Adrenal gland (tissue), 12 donors: ENCODE data around the gene TMEM204. TPM values are rescaled to one million over a fixed set of nuclear protein-coding genes. Genes with fewer than 3 reads are reported as not detected.

Experiments used
- DNase-seq, 7 donors: peaks; one replicate each; pipeline ENCODE4 v3.0.0-alpha.2; 2019 to 2020
- H3K27ac ChIP-seq, 5 donors: fragments of 200-600 bp; sonication (generic) in 4 of 5; 1 replicate in 3 of 5; 2 replicates in 2 of 5; pipeline versions ENCODE4 v1.5.1 to v1.8.0; 2016 to 2020; ENCODE audit warnings: mild to moderate bottlenecking in 1 of 5
- H3K27me3 ChIP-seq: fragments of 200-600 bp; 2 replicates; pipeline ENCODE4 v1.8.0; 2021
- H3K36me3 ChIP-seq, 2 donors: fragments of 200-600 bp; replicated peaks in 1 of 2; 1 replicate in 1 of 2; 2 replicates in 1 of 2; pipeline versions ENCODE4 v1.5.1 to v1.8.0; 2018 to 2022
- H3K4me1 ChIP-seq, 2 donors: fragments of 200-600 bp; replicated peaks in 1 of 2; 1 replicate in 1 of 2; 2 replicates in 1 of 2; pipeline versions ENCODE4 v1.5.1 to v1.8.0; 2018 to 2021
- H3K4me3 ChIP-seq, 4 donors: fragments of 200-600 bp; sonication (generic) in 3 of 4; one replicate each; pipeline ENCODE4 v1.5.1; 2016 to 2018
- H3K9me3 ChIP-seq, 3 donors: fragments of 200-600 bp; sonication (generic) in 1 of 3; replicated peaks in 1 of 3; 1 replicate in 2 of 3; 2 replicates in 1 of 3; pipeline versions ENCODE4 v1.5.1 to v1.8.0; 2016 to 2021
- CTCF ChIP-seq, 6 experiments: fragments of 450-650 bp in 4 of 6; fragments of 200-600 bp in 2 of 6; sonication (generic) in 1 of 6; IDR thresholded peaks; 1 replicate in 5 of 6; 2 replicates in 1 of 6; pipeline versions ENCODE4 v1.5.1 to v1.8.0; 2016 to 2021; ENCODE audit warnings: antibody characterized with exemption in 6 of 6, mild to moderate bottlenecking in 2 of 6, moderate library complexity in 1 of 6
- POLR2A ChIP-seq, 2 donors: fragments of 450-650 bp; IDR thresholded peaks; one replicate each; pipeline ENCODE4 v1.6.1; 2017; ENCODE audit warnings: antibody characterized with exemption in 2 of 2, mild to moderate bottlenecking in 2 of 2, moderate library complexity in 1 of 2
- WGBS, 4 donors: extraction: QIAGEN DNeasy Blood & Tissue Kit in 2 of 4; methylation state at CpG; one replicate each; pipeline versions ENCODE4 v1.1.5 to v1.1.7; 2013 to 2017; 5-methylcytosine and 5-hydroxymethylcytosine counted together
- intact Hi-C, 2 donors: fragments of 100-400 bp; cut with DNase I; formaldehyde crosslinking; loops; one replicate each; pipeline versions ENCODE4 v1.14.1 to v1.15.0; 2022 to 2023
- polyA plus RNA-seq, 3 donors: library from polyadenylated mRNA; stranded (reverse); fragments of 200-250 nt in 2 of 3; fragments of 350-450 nt in 1 of 3; fragmentation: Illumina TruSeq in 1 of 3; extraction: RNeasy Lipid Tissue Mini Kit (QIAGEN cat#74804) in 1 of 3; gene quantifications; one replicate each; pipeline ENCODE4 v1.2.3, GENCODE V29; 2013 to 2014
- total RNA-seq, 9 donors: library from RNA; depleted of rRNA in 4 of 9; stranded (reverse); fragments of >200 nt in 4 of 9; fragments of 120-200 nt in 1 of 9; fragmentation: NEBNext Ultra II Directional in 1 of 9; extraction: Animal tissue kit (Norgen Biotek cat#: 25700) in 1 of 9; gene quantifications; one replicate each; pipeline versions ENCODE4 v1.1.0 to v1.2.4, GENCODE V29; 2013 to 2023
- donor health status: healthy with polysubstance abuse.
- donor health status: Bipolar disorder and iron deficiency.
- donor health status: DM: yes; HTN: yes; CAD: no.
- donor health status: DM: no; HTN: no; CAD: no.
- donor health status: DM: no; HTN: no; CAD: no.
- donor health status: DM: yes; HTN: yes; CAD: no.

Gene TMEM204
- total and polyA plus RNA-seq, 12 donors, result 7.4 to 77.2 (median 26.0) TPM

- no peak for DNase-seq
- 80 to 86% (median 82%) methylated on average over 16 to 41 of the region's 41 CpGs for WGBS, 4 donors
- no peak overlapping the region for H3K4me3 ChIP-seq
- H3K27ac ChIP-seq, result peak overlapping the region in 2 of 5 donors; percentile 75 to 76
- peaks cover 15 to 71% of the 10 kb centered on the region in 2 donors for H3K4me1 ChIP-seq
- no peaks in the 10 kb centered on the region for H3K27me3 ChIP-seq
- peaks cover 0 to 35% of the 10 kb centered on the region in 2 donors for H3K36me3 ChIP-seq
- intact Hi-C loops, result no loop called here
- TF ChIP-seq CTCF (IDR thresholded peaks at IDR 0.05) (no peak), POLR2A (IDR thresholded peaks at IDR 0.05) (no peak)
- no peaks in the 10 kb centered on the region for H3K9me3 ChIP-seq
Measured at GRCh38 chr16:1541293-1542165, 8.1 kb downstream of the TMEM204 start.

GRCh38 chr16:1542166-1542500 lies 8.7 kb downstream of the TMEM204 start:
- H3K27ac ChIP-seq, result peak overlapping the region in 2 of 5 donors; percentile 75 to 76
- H3K9me3 ChIP-seq, result no peaks in the 10 kb centered on the region
- no peak for DNase-seq
- no peak overlapping the region for H3K4me3 ChIP-seq
- WGBS, 4 donors, result 83 to 94% (median 86%) methylated on average over 2 of the region's 2 CpGs; no CpG with 5 or more reads in 1 of the 4 donors
- TF ChIP-seq POLR2A (IDR thresholded peaks at IDR 0.05) (no peak), CTCF (IDR thresholded peaks at IDR 0.05) (no peak)
- no peaks in the 10 kb centered on the region for H3K27me3 ChIP-seq
- intact Hi-C loops, result no loop called here
- peaks cover 0 to 36% of the 10 kb centered on the region in 2 donors for H3K36me3 ChIP-seq
- peaks cover 15 to 72% of the 10 kb centered on the region in 2 donors for H3K4me1 ChIP-seq

- peaks cover 0 to 32% of the 10 kb centered on the region in 2 donors for H3K36me3 ChIP-seq
- DNase-seq, result no peak
- TF ChIP-seq CTCF (IDR thresholded peaks at IDR 0.05) (no peak), POLR2A (IDR thresholded peaks at IDR 0.05) (no peak)
- H3K9me3 ChIP-seq, result no peaks in the 10 kb centered on the region
- WGBS, 4 donors, result 80 to 97% (median 84%) methylated on average over 6 to 18 of the region's 18 CpGs; no CpG with 5 or more reads in 1 of the 4 donors
- no peak overlapping the region for H3K4me3 ChIP-seq
- peak overlapping the region in 4 of 5 donors; percentile 43 to 76 (median 68) for H3K27ac ChIP-seq
- no peaks in the 10 kb centered on the region for H3K27me3 ChIP-seq
- intact Hi-C loops, result no loop called here
- peaks cover 15 to 72% of the 10 kb centered on the region in 2 donors for H3K4me1 ChIP-seq
Measured at GRCh38 chr16:1542533-1542932, 9.1 kb downstream of the TMEM204 start.

GRCh38 chr16:1543085-1543896 lies 9.8 kb downstream of the TMEM204 start:
- no peaks in the 10 kb centered on the region for H3K9me3 ChIP-seq
- peak overlapping the region in 4 of 5 donors; percentile 43 to 76 (median 68) for H3K27ac ChIP-seq
- intact Hi-C loops, result no loop called here
- peak in 6 of 7 donors; percentile 70 to 85 (median 75) for DNase-seq
- H3K4me1 ChIP-seq, result peaks cover 15 to 72% of the 10 kb centered on the region in 2 donors
- 29 to 47% (median 44%) methylated on average over 27 to 30 of the region's 30 CpGs for WGBS, 4 donors
- no peak overlapping the region for H3K4me3 ChIP-seq
- H3K27me3 ChIP-seq, result no peaks in the 10 kb centered on the region
- TF ChIP-seq CTCF (IDR thresholded peaks at IDR 0.05) (peak in 1 of 6 experiments; percentile 8), POLR2A (IDR thresholded peaks at IDR 0.05) (peak in 1 of 2 donors; percentile 17)
- H3K36me3 ChIP-seq, result peaks cover 0 to 26% of the 10 kb centered on the region in 2 donors
